T-cell (primary cell): ENCODE data around the gene XCR1. TPM values are rescaled to one million over a fixed set of nuclear protein-coding genes. Genes with fewer than 3 reads are reported as not detected.

Source experiments
- ATAC-seq, 4 experiments: fragments of 200-7000 bp in 3 of 4; fragments of 150-1000 bp in 1 of 4; cut with Tn5 transposase; replicated peaks in 1 of 4; 1 replicate in 3 of 4; 2 replicates in 1 of 4; pipeline ENCODE4 v1.10.0; 2021; ENCODE audit warnings: moderate library complexity in 3 of 4, mild to moderate bottlenecking in 2 of 4, moderate number of reproducible peaks in 1 of 4
- CTCF ChIA-PET, 2 donors: fragments of 300-600 bp; sonication (Branson Sonifier 250); formaldehyde crosslinking; loops; one replicate each; lab custom pipeline; 2022; ENCODE audit warnings: antibody characterized with exemption in 2 of 2; lab: Charles Lee
- POLR2A ChIA-PET, 2 donors: fragments of 300-600 bp; sonication (Branson Sonifier 250); formaldehyde crosslinking; loops; one replicate each; lab custom pipeline; 2022; ENCODE audit warnings: antibody characterized with exemption in 2 of 2; lab: Charles Lee
- DNase-seq, 35 experiments: peaks; one replicate each; pipeline versions ENCODE4 v3.0.0 to v3.0.0-alpha.2; 2013 to 2023
- H3K27ac ChIP-seq: one replicate; pipeline ENCODE4 v1.5.1; 2013; ENCODE audit warnings: low read length
- H3K27me3 ChIP-seq, 2 experiments: replicated peaks in 1 of 2; 1 replicate in 1 of 2; 2 replicates in 1 of 2; pipeline versions ENCODE4 v1.6.1 to v1.7.0; 2013; ENCODE audit warnings: low read length in 1 of 2, mixed read lengths in 1 of 2; ENCODE audit not compliant: control insufficient read depth in 2 of 2, insufficient read depth in 2 of 2; ENCODE audit errors: extremely low read depth in 1 of 2
- H3K36me3 ChIP-seq, 2 donors: 1 replicate in 1 of 2; 2 replicates in 1 of 2; pipeline versions ENCODE4 v1.6.1 to v1.7.0; 2013; ENCODE audit warnings: low read length in 1 of 2; ENCODE audit not compliant: control insufficient read depth in 2 of 2, insufficient read depth in 1 of 2; ENCODE audit errors: extremely low read depth in 1 of 2
- H3K4me1 ChIP-seq, 2 experiments: 1 replicate in 1 of 2; 2 replicates in 1 of 2; pipeline versions ENCODE4 v1.6.1 to v1.7.0; 2013; ENCODE audit warnings: low read length in 2 of 2, mixed read lengths in 1 of 2; ENCODE audit not compliant: insufficient read depth in 2 of 2, control insufficient read depth in 1 of 2; ENCODE audit errors: extremely low read depth in 1 of 2
- H3K4me3 ChIP-seq, 2 donors: 1 replicate in 1 of 2; 2 replicates in 1 of 2; pipeline versions ENCODE4 v1.5.1 to v1.7.0; 2013; ENCODE audit warnings: mild to moderate bottlenecking in 2 of 2, low read length in 1 of 2, moderate library complexity in 1 of 2; ENCODE audit not compliant: control insufficient read depth in 1 of 2; ENCODE audit errors: extremely low read depth in 1 of 2
- H3K9me3 ChIP-seq: 2 replicates; pipeline ENCODE4 v1.7.0; 2013
- H3K27ac Mint-ChIP-seq, 2 donors: one replicate each; pipeline ENCODE4 v1.8.0; 2020 to 2021; ENCODE audit warnings: mild to moderate bottlenecking in 2 of 2, mixed read lengths in 2 of 2
- H3K27me3 Mint-ChIP-seq, 2 donors: one replicate each; pipeline ENCODE4 v1.8.0; 2021 to 2022; ENCODE audit warnings: mixed read lengths in 2 of 2
- H3K36me3 Mint-ChIP-seq: one replicate; pipeline ENCODE4 v1.8.0; 2021; ENCODE audit warnings: mixed read lengths
- H3K4me1 Mint-ChIP-seq, 3 donors: one replicate each; pipeline ENCODE4 v1.8.0; 2020 to 2022; ENCODE audit warnings: mixed read lengths in 3 of 3, mild to moderate bottlenecking in 1 of 3
- H3K4me3 Mint-ChIP-seq, 3 donors: one replicate each; pipeline ENCODE4 v1.8.0; 2020 to 2022; ENCODE audit warnings: mild to moderate bottlenecking in 3 of 3, mixed read lengths in 3 of 3, moderate library complexity in 3 of 3
- H3K9me3 Mint-ChIP-seq, 3 donors: one replicate each; pipeline ENCODE4 v1.8.0; 2020 to 2022; ENCODE audit warnings: mixed read lengths in 3 of 3
- WGBS: methylation state at CpG from one replicate; pipeline ENCODE4 v1.1.5; 2013; ENCODE audit warnings: missing lambda C conversion rate; ENCODE audit not compliant: insufficient coverage; 5-methylcytosine and 5-hydroxymethylcytosine counted together
- total RNA-seq, 35 experiments: library from RNA in 6 of 35; stranded (reverse) in 6 of 35; fragments of 120-200 nt in 1 of 35; gene quantifications; one replicate each; pipeline versions ENCODE4 v1.2.1 to v1.2.4 and lab custom pipeline; 2013 to 2026

XCR1 gene
- total RNA-seq (under 1 TPM in 2 of 5 donors, not detected in 3; 0.08 to 0.28 TPM), total RNA-seq (lab: John Stamatoyannopoulos, UW) (0 to 2.9 (median 0.08) reads per million in 29 experiments)
- total RNA-seq (2013), result 0.07 TPM

- H3K27me3 Mint-ChIP-seq, result no peaks in the 10 kb centered on the region
- Histone ChIP-seq H3K4me1 (no peaks in the 10 kb centered on the region), H3K27ac (no peak within 1 kb of the TSS), H3K27me3 (no peaks in the 10 kb centered on the region), H3K9me3 (peaks cover 2% of the 10 kb centered on the region), H3K36me3 (no peaks in the 10 kb centered on the region), H3K4me3 (no peak within 1 kb of the TSS)
- H3K36me3 Mint-ChIP-seq, result no peaks in the 10 kb centered on the region
- ATAC-seq (no peak), DNase-seq (no peak)
- H3K27ac Mint-ChIP-seq, result no peak within 1 kb of the TSS
- 100% methylated on average over 1 of the region's 3 CpGs for WGBS
- no peak within 1 kb of the TSS for H3K4me3 Mint-ChIP-seq
- ChIA-PET POLR2A (no interaction called here), CTCF (no interaction called here)
- peaks cover 0 to 4% (median 0%) of the 10 kb centered on the region in 3 donors for H3K4me1 Mint-ChIP-seq
- H3K9me3 Mint-ChIP-seq, result peaks cover 0 to 9% (median 6%) of the 10 kb centered on the region in 3 donors
Measured at GRCh38 chr3:46027021-46027705, at the start of gene XCR1. TSS of gene XCR1 (minus strand) at chr3:46027483. CDS start at chr3:46021947, 5,536 bp downstream.

DNA sequence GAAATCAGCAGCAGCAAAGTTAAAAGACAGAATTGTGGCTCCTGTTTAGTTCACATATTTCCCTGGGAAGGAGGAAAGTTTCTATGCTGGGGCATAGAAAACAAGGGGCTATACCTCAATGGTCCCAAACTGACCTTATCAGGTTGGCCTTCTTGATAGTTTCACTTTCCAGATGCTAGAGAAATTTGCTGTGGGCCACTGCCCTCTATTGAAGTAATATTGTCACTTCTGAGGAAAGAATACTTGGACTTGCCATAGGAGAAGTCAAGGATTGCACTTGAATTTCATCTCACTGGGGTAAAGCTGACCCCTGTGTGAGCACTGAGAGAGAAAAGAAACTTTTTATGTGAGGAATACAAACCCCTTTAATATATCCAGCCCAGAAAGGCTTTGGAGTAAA is 49.3 kb upstream of the XCR1 start:
- Histone ChIP-seq H3K4me3 (no peak overlapping the region), H3K9me3 (no peaks in the 10 kb centered on the region), H3K4me1 (peaks cover 4 to 10% of the 10 kb centered on the region in 2 experiments), H3K36me3 (no peaks in the 10 kb centered on the region), H3K27me3 (no peaks in the 10 kb centered on the region), H3K27ac (no peak overlapping the region)
- ATAC-seq, result no peak
- peak in 1 of 35 experiments; percentile 27 for DNase-seq
- peaks cover 12 to 21% (median 15%) of the 10 kb centered on the region in 3 donors for H3K4me1 Mint-ChIP-seq
- H3K36me3 Mint-ChIP-seq, result no peaks in the 10 kb centered on the region
- peaks cover under 1 to 7% (median 4%) of the 10 kb centered on the region in 3 donors for H3K9me3 Mint-ChIP-seq
- CTCF ChIA-PET, result interaction anchor here (0.6 to 4.8 kb wide), 19 partner anchors 9 to 565 kb away, joined by 3 to 97 read pairs (median 5); partner anchors contain the start of gene CXCR6 (in 2 of the 2)
- H3K27me3 Mint-ChIP-seq, result peaks cover 0 to 3% of the 10 kb centered on the region in 2 donors
- POLR2A ChIA-PET, result interaction anchor here (0.6 to 0.7 kb wide), 5 partner anchors 9 to 1083 kb away, joined by 3 to 7 read pairs (median 5); no protein-coding TSS in a partner anchor
- H3K27ac Mint-ChIP-seq, result no peak overlapping the region
- H3K4me3 Mint-ChIP-seq, result no peak overlapping the region

- Mint-ChIP-seq H3K27ac (no peak overlapping the region), H3K4me1 (peaks cover 20 to 28% (median 23%) of the 10 kb centered on the region in 3 donors), H3K9me3 (peaks cover 8 to 14% (median 12%) of the 10 kb centered on the region in 3 donors), H3K27me3 (peaks cover 0 to 3% of the 10 kb centered on the region in 2 donors), H3K36me3 (no peaks in the 10 kb centered on the region), H3K4me3 (no peak overlapping the region)
- DNase-seq (no peak), ATAC-seq (no peak)
- ChIA-PET CTCF (interaction anchor here (0.6 to 4.8 kb wide), 14 partner anchors 8 to 564 kb away, joined by 3 to 97 read pairs (median 5); partner anchors contain the start of gene CXCR6 (in 2 of the 2)), POLR2A (interaction anchor here (0.6 to 0.7 kb wide), 4 partner anchors 10 to 1082 kb away, joined by 3 to 7 read pairs (median 4); no protein-coding TSS in a partner anchor)
- H3K4me1 ChIP-seq, result peaks cover 10% of the 10 kb centered on the region in 2 experiments
- no peaks in the 10 kb centered on the region for H3K9me3 ChIP-seq
- H3K36me3 ChIP-seq, result no peaks in the 10 kb centered on the region
- no CpG with 5 or more reads among the region's 1 CpG for WGBS
- no peaks in the 10 kb centered on the region for H3K27me3 ChIP-seq
- H3K4me3 ChIP-seq, result no peak overlapping the region
- no peak overlapping the region for H3K27ac ChIP-seq
Measured at GRCh38 chr3:46075816-46076215, 48.5 kb upstream of the XCR1 start.

DNA sequence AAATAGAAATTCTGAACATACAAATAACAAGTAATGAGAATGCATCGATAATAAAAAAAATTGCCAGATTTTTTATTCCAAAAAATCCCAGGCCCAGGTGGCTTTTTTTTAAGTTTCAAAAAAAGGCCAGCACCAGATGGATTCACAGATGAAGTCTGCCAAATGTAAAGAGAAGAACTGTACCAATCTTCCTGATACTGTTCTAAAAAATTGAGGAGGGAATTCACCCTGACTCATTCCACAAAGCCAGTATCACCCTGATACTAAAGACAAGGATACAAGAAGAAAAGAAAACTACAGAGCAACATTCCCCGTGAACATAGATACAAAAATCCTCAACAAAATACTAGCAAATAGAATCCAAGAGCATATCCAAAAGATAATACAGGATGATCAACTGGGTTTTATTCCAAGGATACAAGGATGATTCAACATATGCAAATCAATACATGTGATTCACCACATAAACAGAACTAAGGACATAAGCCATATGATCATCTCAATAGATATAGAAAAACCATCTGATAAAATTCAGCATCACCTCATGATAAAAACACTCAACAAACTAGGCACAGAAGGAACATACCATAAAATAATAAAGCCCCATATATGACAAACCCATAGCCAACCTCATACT is 44.1 kb upstream of the XCR1 start:
- WGBS, result 100% methylated on average over 1 of the region's 2 CpGs
- H3K36me3 Mint-ChIP-seq, result no peaks in the 10 kb centered on the region
- peak overlapping the region in 1 of 3 donors; percentile 54 for H3K4me3 Mint-ChIP-seq
- Histone ChIP-seq H3K27ac (peak overlapping the region; percentile 22), H3K4me3 (no peak overlapping the region), H3K27me3 (no peaks in the 10 kb centered on the region), H3K4me1 (peaks cover 23 to 40% of the 10 kb centered on the region in 2 experiments), H3K9me3 (no peaks in the 10 kb centered on the region), H3K36me3 (no peaks in the 10 kb centered on the region)
- ChIA-PET CTCF (no interaction called here), POLR2A (no interaction called here)
- H3K9me3 Mint-ChIP-seq, result peaks cover 10 to 15% (median 14%) of the 10 kb centered on the region in 3 donors
- ATAC-seq, result no peak
- DNase-seq, result no peak
- H3K27me3 Mint-ChIP-seq, result peaks cover 0 to 3% of the 10 kb centered on the region in 2 donors
- H3K4me1 Mint-ChIP-seq, result peaks cover 54 to 62% (median 54%) of the 10 kb centered on the region in 3 donors
- peak overlapping the region; percentile 65 to 94 for H3K27ac Mint-ChIP-seq

- H3K9me3 Mint-ChIP-seq, result peaks cover 10 to 15% (median 14%) of the 10 kb centered on the region in 3 donors
- H3K4me3 Mint-ChIP-seq, result peak overlapping the region; percentile 0 to 54 (median 7)
- no peaks in the 10 kb centered on the region for H3K36me3 ChIP-seq
- ChIA-PET POLR2A (no interaction called here), CTCF (interaction anchor here in 1 of 2 donors (2.6 kb wide), 1 partner anchor 127 kb away, joined by 8 read pairs; the partner anchor contains the start of gene CXCR6)
- H3K4me3 ChIP-seq, result no peak overlapping the region
- no peaks in the 10 kb centered on the region for H3K27me3 ChIP-seq
- no CpG with 5 or more reads among the region's 1 CpG for WGBS
- peaks cover 61 to 69% (median 61%) of the 10 kb centered on the region in 3 donors for H3K4me1 Mint-ChIP-seq
- peaks cover 30 to 44% of the 10 kb centered on the region in 2 experiments for H3K4me1 ChIP-seq
- H3K27me3 Mint-ChIP-seq, result peaks cover 0 to 3% of the 10 kb centered on the region in 2 donors
- H3K36me3 Mint-ChIP-seq, result no peaks in the 10 kb centered on the region
- H3K27ac ChIP-seq, result peak overlapping the region; percentile 22
- ATAC-seq (peak in 3 of 4 experiments; percentile 22 to 50 (median 22)), DNase-seq (peak in 1 of 35 experiments; percentile 44)
- H3K27ac Mint-ChIP-seq, result peak overlapping the region; percentile 30 to 94
- H3K9me3 ChIP-seq, result no peaks in the 10 kb centered on the region
Measured at GRCh38 chr3:46070595-46071093, 43.4 kb upstream of the XCR1 start.
